Activated CD8-positive, alpha-beta memory T cell treated with anti-CD3 and anti-CD28 coated beads, Interleukin-2, amount 10 ng/mL, durations not matched to agents 7 days and 5 days (primary cell): Measurements from ENCODE around the gene GPR18. TPM values are rescaled to one million over a fixed set of nuclear protein-coding genes. Genes with fewer than 3 reads are reported as not detected.

Experiments
- ATAC-seq: fragments of 150-1000 bp; cut with Tn5 transposase; one replicate; pipeline ENCODE4 v1.10.0; 2021; ENCODE audit warnings: moderate library complexity
- CTCF ChIA-PET: fragments of 350-600 bp; sonication (Branson Sonifier 250); formaldehyde crosslinking; loops from one replicate; lab custom pipeline; 2021; ENCODE audit warnings: antibody characterized with exemption; lab: Charles Lee
- DNase-seq: peaks from one replicate; pipeline ENCODE4 v3.0.0-alpha.2; 2020
- H3K27ac Mint-ChIP-seq: one replicate; pipeline ENCODE4 v1.8.0; 2021; ENCODE audit warnings: mild to moderate bottlenecking, mixed read lengths
- H3K27me3 Mint-ChIP-seq: one replicate; pipeline ENCODE4 v1.8.0; 2021; ENCODE audit warnings: mixed read lengths
- H3K36me3 Mint-ChIP-seq: one replicate; pipeline ENCODE4 v1.8.0; 2021; ENCODE audit warnings: mild to moderate bottlenecking, mixed read lengths
- H3K4me1 Mint-ChIP-seq: one replicate; pipeline ENCODE4 v1.8.0; 2021; ENCODE audit warnings: mixed read lengths
- H3K4me3 Mint-ChIP-seq: one replicate; pipeline ENCODE4 v1.8.0; 2021; ENCODE audit warnings: mild to moderate bottlenecking, moderate library complexity, mixed read lengths
- H3K9me3 Mint-ChIP-seq: one replicate; pipeline ENCODE4 v1.8.0; 2022; ENCODE audit warnings: low read depth, mixed read lengths
- total RNA-seq, 2 experiments: library from RNA; stranded (reverse); gene quantifications; one replicate each; pipeline ENCODE4 v1.2.3, GENCODE V29; 2021

GPR18 gene
- total RNA-seq, 2 experiments from 2014 or later: 11.1 to 13.1 TPM

- H3K4me3 Mint-ChIP-seq: no peak overlapping the region
These were observed 49.2 kb downstream of the GPR18 start for GRCh38 chr13:99208845-99209527.

GRCh38 chr13:99208185-99208584 lies 50.0 kb downstream of the GPR18 start:
- H3K4me1 Mint-ChIP-seq: peaks cover 68% of the 10 kb centered on the region
- CTCF ChIA-PET: interaction anchor here (3.1 kb wide), 1 partner anchor 62 kb away, joined by 11 read pairs; no protein-coding TSS in a partner anchor
- ATAC-seq (no peak), DNase-seq (no peak)
- peaks cover 49% of the 10 kb centered on the region for H3K36me3 Mint-ChIP-seq
- H3K9me3 Mint-ChIP-seq: no peaks in the 10 kb centered on the region
- H3K4me3 Mint-ChIP-seq: no peak overlapping the region
- H3K27me3 Mint-ChIP-seq: no peaks in the 10 kb centered on the region
- H3K27ac Mint-ChIP-seq: no peak overlapping the region

More at GRCh38 chr13:99208845-99209527, 49.2 kb downstream of the GPR18 start:
- no peaks in the 10 kb centered on the region for H3K27me3 Mint-ChIP-seq
- no peak for ATAC-seq
- DNase-seq: no peak
- H3K9me3 Mint-ChIP-seq: no peaks in the 10 kb centered on the region
- H3K27ac Mint-ChIP-seq: no peak overlapping the region
- peaks cover 64% of the 10 kb centered on the region for H3K4me1 Mint-ChIP-seq
- H3K36me3 Mint-ChIP-seq: peaks cover 48% of the 10 kb centered on the region
- CTCF ChIA-PET: interaction anchor here (1.8 to 3.1 kb wide), 2 partner anchors 9 to 61 kb away, joined by 7 to 11 read pairs; partner anchors contain the start of gene UBAC2

- H3K4me3 Mint-ChIP-seq: no peak overlapping the region
- H3K36me3 Mint-ChIP-seq: peaks cover 48% of the 10 kb centered on the region
- no peak overlapping the region for H3K27ac Mint-ChIP-seq
- H3K4me1 Mint-ChIP-seq: peaks cover 71% of the 10 kb centered on the region
- H3K27me3 Mint-ChIP-seq: no peaks in the 10 kb centered on the region
- CTCF ChIA-PET: interaction anchor here (2.2 to 9.0 kb wide), 3 partner anchors 9 to 63 kb away, joined by 6 to 106 read pairs (median 11); no protein-coding TSS in a partner anchor
- no peaks in the 10 kb centered on the region for H3K9me3 Mint-ChIP-seq
- DNase-seq (no peak), ATAC-seq (no peak)
These were observed 50.7 kb downstream of the GPR18 start for GRCh38 chr13:99207511-99207910.

GRCh38 chr13:99206873-99207272 lies 51.3 kb downstream of the GPR18 start:
- Mint-ChIP-seq H3K27ac (no peak overlapping the region), H3K9me3 (no peaks in the 10 kb centered on the region), H3K36me3 (peaks cover 43% of the 10 kb centered on the region), H3K4me1 (peaks cover 73% of the 10 kb centered on the region), H3K27me3 (no peaks in the 10 kb centered on the region), H3K4me3 (no peak overlapping the region)
- DNase-seq: no peak
- CTCF ChIA-PET: interaction anchor here (1.1 to 9.0 kb wide), 4 partner anchors 10 to 63 kb away, joined by 3 to 106 read pairs (median 8); no protein-coding TSS in a partner anchor
- no peak for ATAC-seq

- H3K27me3 Mint-ChIP-seq: no peaks in the 10 kb centered on the region
- peaks cover 71% of the 10 kb centered on the region for H3K4me1 Mint-ChIP-seq
- DNase-seq: no peak
- peaks cover 43% of the 10 kb centered on the region for H3K36me3 Mint-ChIP-seq
- CTCF ChIA-PET: interaction anchor here (1.1 to 9.0 kb wide), 5 partner anchors 11 to 64 kb away, joined by 3 to 106 read pairs (median 6); no protein-coding TSS in a partner anchor
- H3K4me3 Mint-ChIP-seq: no peak overlapping the region
- no peak for ATAC-seq
- H3K27ac Mint-ChIP-seq: no peak overlapping the region
- H3K9me3 Mint-ChIP-seq: no peaks in the 10 kb centered on the region
These were observed 52.0 kb downstream of the GPR18 start for GRCh38 chr13:99206226-99206625.

- DNase-seq: no peak
- Mint-ChIP-seq H3K4me1 (peaks cover 66% of the 10 kb centered on the region), H3K27ac (peak overlapping the region; percentile 89), H3K4me3 (peak overlapping the region; percentile 35), H3K27me3 (no peaks in the 10 kb centered on the region), H3K9me3 (no peaks in the 10 kb centered on the region), H3K36me3 (peaks cover 38% of the 10 kb centered on the region)
- ATAC-seq: no peak
- CTCF ChIA-PET: interaction anchor here (1.0 to 9.0 kb wide), 4 partner anchors 11 to 61 kb away, joined by 3 to 106 read pairs (median 5); no protein-coding TSS in a partner anchor
These were observed 52.5 kb downstream of the GPR18 start for GRCh38 chr13:99205621-99206220.

Other genes with a start within 250 kb of the GPR18 start
- 10 to 100 TPM; 52.8 to 60.8 TPM for gene UBAC2, start 57.5 kb downstream of the GPR18 start, total RNA-seq
- gene GPR183, start 49.0 kb upstream of the GPR18 start, total RNA-seq: 10 to 100 TPM; 15.3 to 19.5 TPM
- 10 to 100 TPM; 67.9 to 79.4 TPM for gene TM9SF2, start 243.1 kb upstream of the GPR18 start, total RNA-seq